Measurements from ENCODE around the gene CCNB2.

- TF ChIP-seq ZNF777 (tag by site-specific recombination; IDR thresholded peaks at IDR 0.05; ENCODE audit: borderline replicate concordance) (no peak), ZBTB8A (tag by site-specific recombination; IDR thresholded peaks at IDR 0.05) (no peak), ZNF184 (tag by site-specific recombination; IDR thresholded peaks at IDR 0.05) (no peak), CTCF (tag by site-specific recombination; IDR thresholded peaks at IDR 0.05) (no peak), ZNF580 (tag by site-specific recombination; IDR thresholded peaks at IDR 0.05) (no peak)
Measured at GRCh38 chr15:59069430-59069829, 35.5 kb upstream of the CCNB2 start.
